Testis (tissue), 2 donors: ENCODE measurements around the gene ZNF423.

ENCODE experiments used
- CTCF ChIP-seq, 3 experiments: fragments of 450-650 bp in 2 of 3; fragments of 200-600 bp in 1 of 3; sonication (generic) in 1 of 3; IDR thresholded peaks; one replicate each; pipeline ENCODE4 v1.5.1; 2016 to 2019; ENCODE audit warnings: antibody characterized with exemption in 3 of 3, mild to moderate bottlenecking in 2 of 3, moderate library complexity in 1 of 3
- POLR2A ChIP-seq: fragments of 450-650 bp; IDR thresholded peaks from one replicate; pipeline ENCODE4 v1.6.1; 2017; ENCODE audit warnings: antibody characterized with exemption, mild to moderate bottlenecking, moderate library complexity

GRCh38 chr16:49464877-49465504 is 390.9 kb downstream of the ZNF423 start:
- peak in 2 of 3 experiments; percentile 44 to 47 for TF ChIP-seq CTCF (IDR thresholded peaks at IDR 0.05)
- TF ChIP-seq POLR2A, result no peak
